ENCODE measurements around the gene ABCC4. TPM values are rescaled to one million over a fixed set of nuclear protein-coding genes. Genes with fewer than 3 reads are reported as not detected.

The ABCC4 gene
- total and polyA plus RNA-seq, 2 donors (not counting 1 experiment from before 2014, with no cell fraction given) = 1.8 to 7.1 TPM

DNA sequence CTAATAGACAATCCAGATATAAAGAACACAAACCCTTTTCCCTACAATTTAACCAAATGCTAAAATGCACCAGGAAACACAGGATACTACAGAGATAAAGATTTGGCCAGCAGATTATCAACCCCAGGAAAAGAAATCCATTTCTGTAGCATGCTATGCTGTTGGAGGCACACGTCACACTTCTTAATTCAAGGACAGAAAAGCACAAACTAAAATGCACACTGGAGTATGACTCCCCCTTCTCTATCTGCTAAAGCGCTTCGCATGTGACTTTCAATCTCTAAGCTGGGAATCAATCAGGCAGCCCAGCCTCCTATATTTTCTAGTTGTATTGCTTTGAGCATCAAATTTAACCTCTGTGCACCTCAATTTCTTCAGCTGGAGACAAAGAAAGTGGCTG is 22.2 kb downstream of the ABCC4 start:
- no peaks in the 10 kb centered on the region for H3K36me3 ChIP-seq (replicated peaks in 1 of 2; ENCODE audit: control extremely low read depth in 1 of 2, control insufficient read depth in 1 of 2, extremely low read depth in 1 of 2, insufficient read depth in 2 of 2, low read length in 1 of 2)
- peaks cover 3% of the 10 kb centered on the region for H3K79me2 ChIP-seq (ENCODE audit: control insufficient read depth, insufficient read depth, low read length)
- no peaks in the 10 kb centered on the region for H3K9me3 Mint-ChIP-seq (ENCODE audit: insufficient read depth)
- H3K4me3 Mint-ChIP-seq = no peak overlapping the region
- no peak overlapping the region for H3K27ac Mint-ChIP-seq
- intact Hi-C loops (cut with micrococcal nuclease) = no loop called here
- ChIA-PET POLR2A (no interaction called here), CTCF (no interaction called here)
- ATAC-seq (ENCODE audit: low read depth) = no peak
- H3K27ac ChIP-seq (ENCODE audit: low read length in 2 of 2) = no peak overlapping the region
- H3K4me3 ChIP-seq (ENCODE audit: control extremely low read depth in 1 of 5, extremely low read depth in 1 of 5, insufficient read depth in 1 of 5, low read depth in 2 of 5, low read length in 4 of 5) = no peak overlapping the region
- no peaks in the 10 kb centered on the region for H4K20me1 ChIP-seq (ENCODE audit: control insufficient read depth, insufficient read depth, low read length, poor library complexity, severe bottlenecking)
- WGBS (ENCODE audit: insufficient coverage) = 100% methylated on average over 1 of the region's 3 CpGs
- no peaks in the 10 kb centered on the region for H3K27me3 ChIP-seq (replicated peaks in 1 of 4; ENCODE audit: control extremely low read depth in 1 of 4, control insufficient read depth in 3 of 4, insufficient read depth in 4 of 4, low read length in 3 of 4)
- H3K27me3 Mint-ChIP-seq = no peaks in the 10 kb centered on the region
- H3K4me1 ChIP-seq (ENCODE audit: control insufficient read depth in 2 of 2, insufficient read depth in 2 of 2, low read length in 2 of 2) = peaks cover 11 to 24% of the 10 kb centered on the region in 2 donors
- no peak overlapping the region for H2AFZ ChIP-seq (ENCODE audit: insufficient read depth, low read depth, low read length, poor library complexity, severe bottlenecking)
- H3K4me2 ChIP-seq (replicated peaks; ENCODE audit: low read depth, low read length, poor library complexity, severe bottlenecking) = no peak overlapping the region
- no peak overlapping the region for H3K9ac ChIP-seq (ENCODE audit: low read length)
- no peaks in the 10 kb centered on the region for H3K9me3 ChIP-seq (ENCODE audit: control extremely low read depth in 1 of 3, control insufficient read depth in 2 of 3, insufficient read depth in 1 of 3, low read length in 2 of 3)
- DNase-seq = no peak
- peaks cover 29% of the 10 kb centered on the region for H3K4me1 Mint-ChIP-seq
- TF ChIP-seq EZH2 (IDR thresholded peaks at IDR 0.05; ENCODE audit: borderline replicate concordance, insufficient read depth, low read depth, low read length, poor library complexity, severe bottlenecking) = no peak
- TF ChIP-seq, protein P1, sequence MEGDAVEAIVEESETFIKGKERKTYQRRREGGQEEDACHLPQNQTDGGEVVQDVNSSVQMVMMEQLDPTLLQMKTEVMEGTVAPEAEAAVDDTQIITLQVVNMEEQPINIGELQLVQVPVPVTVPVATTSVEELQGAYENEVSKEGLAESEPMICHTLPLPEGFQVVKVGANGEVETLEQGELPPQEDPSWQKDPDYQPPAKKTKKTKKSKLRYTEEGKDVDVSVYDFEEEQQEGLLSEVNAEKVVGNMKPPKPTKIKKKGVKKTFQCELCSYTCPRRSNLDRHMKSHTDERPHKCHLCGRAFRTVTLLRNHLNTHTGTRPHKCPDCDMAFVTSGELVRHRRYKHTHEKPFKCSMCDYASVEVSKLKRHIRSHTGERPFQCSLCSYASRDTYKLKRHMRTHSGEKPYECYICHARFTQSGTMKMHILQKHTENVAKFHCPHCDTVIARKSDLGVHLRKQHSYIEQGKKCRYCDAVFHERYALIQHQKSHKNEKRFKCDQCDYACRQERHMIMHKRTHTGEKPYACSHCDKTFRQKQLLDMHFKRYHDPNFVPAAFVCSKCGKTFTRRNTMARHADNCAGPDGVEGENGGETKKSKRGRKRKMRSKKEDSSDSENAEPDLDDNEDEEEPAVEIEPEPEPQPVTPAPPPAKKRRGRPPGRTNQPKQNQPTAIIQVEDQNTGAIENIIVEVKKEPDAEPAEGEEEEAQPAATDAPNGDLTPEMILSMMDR (IDR thresholded peaks at IDR 0.05) = no peak

DNA sequence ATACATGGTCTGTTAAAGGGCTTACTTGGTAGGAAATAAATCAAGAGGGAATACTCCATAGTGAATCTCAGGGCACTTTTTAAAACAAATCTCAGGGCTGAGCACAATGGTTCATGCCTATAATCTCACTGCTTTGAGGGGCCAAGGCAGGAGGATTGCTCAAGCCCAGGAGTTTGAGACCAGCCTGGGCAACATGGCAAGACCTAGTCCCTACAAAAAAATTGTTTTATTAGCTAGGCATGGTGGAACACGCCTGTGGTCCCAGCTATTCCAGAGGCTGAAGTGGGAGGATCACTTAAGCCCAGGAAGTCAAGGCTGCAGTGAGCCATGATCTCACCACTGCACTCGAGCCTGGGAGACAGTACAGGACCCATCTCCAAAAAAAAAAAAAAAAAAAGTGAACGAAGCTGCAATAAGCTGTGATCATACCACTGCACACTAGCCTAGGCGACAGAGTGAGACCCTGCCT is 25.2 kb downstream of the ABCC4 start:
- DNase-seq = no peak
- H3K27ac Mint-ChIP-seq = no peak overlapping the region
- peaks cover 3% of the 10 kb centered on the region for H3K79me2 ChIP-seq (ENCODE audit: control insufficient read depth, insufficient read depth, low read length)
- H3K9me3 ChIP-seq (ENCODE audit: control extremely low read depth in 1 of 3, control insufficient read depth in 2 of 3, insufficient read depth in 1 of 3, low read length in 2 of 3) = no peaks in the 10 kb centered on the region
- ATAC-seq (ENCODE audit: low read depth) = no peak
- H3K27ac ChIP-seq (ENCODE audit: low read length in 2 of 2) = no peak overlapping the region
- no peak overlapping the region for H3K9ac ChIP-seq (ENCODE audit: low read length)
- H3K4me1 Mint-ChIP-seq = peaks cover 15% of the 10 kb centered on the region
- no peak overlapping the region for H3K4me2 ChIP-seq (replicated peaks; ENCODE audit: low read depth, low read length, poor library complexity, severe bottlenecking)
- H3K9me3 Mint-ChIP-seq (ENCODE audit: insufficient read depth) = no peaks in the 10 kb centered on the region
- H4K20me1 ChIP-seq (ENCODE audit: control insufficient read depth, insufficient read depth, low read length, poor library complexity, severe bottlenecking) = no peaks in the 10 kb centered on the region
- H3K4me1 ChIP-seq (ENCODE audit: control insufficient read depth in 2 of 2, insufficient read depth in 2 of 2, low read length in 2 of 2) = peaks cover 4 to 8% of the 10 kb centered on the region in 2 donors
- TF ChIP-seq, protein P1 (IDR thresholded peaks at IDR 0.05) = no peak
- TF ChIP-seq EZH2 (IDR thresholded peaks at IDR 0.05; ENCODE audit: borderline replicate concordance, insufficient read depth, low read depth, low read length, poor library complexity, severe bottlenecking) = no peak
- intact Hi-C loops (cut with micrococcal nuclease) = no loop called here
- CTCF ChIA-PET = interaction anchor here (1.2 kb wide), 1 partner anchor 87 kb away, joined by 3 read pairs; no protein-coding TSS in a partner anchor
- no peaks in the 10 kb centered on the region for H3K27me3 ChIP-seq (replicated peaks in 1 of 4; ENCODE audit: control extremely low read depth in 1 of 4, control insufficient read depth in 3 of 4, insufficient read depth in 4 of 4, low read length in 3 of 4)
- H3K27me3 Mint-ChIP-seq = no peaks in the 10 kb centered on the region
- H2AFZ ChIP-seq (ENCODE audit: insufficient read depth, low read depth, low read length, poor library complexity, severe bottlenecking) = no peak overlapping the region
- H3K36me3 ChIP-seq (replicated peaks in 1 of 2; ENCODE audit: control extremely low read depth in 1 of 2, control insufficient read depth in 1 of 2, extremely low read depth in 1 of 2, insufficient read depth in 2 of 2, low read length in 1 of 2) = no peaks in the 10 kb centered on the region
- H3K4me3 ChIP-seq (ENCODE audit: control extremely low read depth in 1 of 5, extremely low read depth in 1 of 5, insufficient read depth in 1 of 5, low read depth in 2 of 5, low read length in 4 of 5) = no peak overlapping the region
- POLR2A ChIA-PET = interaction anchor here (0.7 kb wide), 1 partner anchor 20 kb away, joined by 3 read pairs; no protein-coding TSS in a partner anchor
- WGBS (ENCODE audit: insufficient coverage) = 100% methylated on average over 2 of the region's 4 CpGs
- no peak overlapping the region for H3K4me3 Mint-ChIP-seq
